Upper lobe of right lung (tissue), 1 donor: ENCODE measurements around the gene CNGB1. TPM values are rescaled to one million over a fixed set of nuclear protein-coding genes. Genes with fewer than 3 reads are reported as not detected.

Experiments used
- ATAC-seq: fragments of 200-7000 bp; cut with Tn5 transposase; one replicate; pipeline ENCODE4 v1.9.1; 2020; ENCODE audit warnings: mild to moderate bottlenecking, moderate library complexity
- DNase-seq: peaks from one replicate; pipeline ENCODE4 v3.0.0-alpha.2; 2020
- H3K27ac ChIP-seq: fragments of 200-600 bp; one replicate; pipeline ENCODE4 v1.8.0; 2022
- H3K27me3 ChIP-seq: fragments of 200-600 bp; one replicate; pipeline ENCODE4 v1.8.0; 2022; ENCODE audit warnings: mild to moderate bottlenecking
- H3K36me3 ChIP-seq: fragments of 200-600 bp; one replicate; pipeline ENCODE4 v1.8.0; 2022
- H3K4me1 ChIP-seq: fragments of 200-600 bp; one replicate; pipeline ENCODE4 v1.8.0; 2022
- H3K4me3 ChIP-seq: fragments of 200-600 bp; one replicate; pipeline ENCODE4 v1.8.0; 2022; ENCODE audit warnings: mild to moderate bottlenecking
- H3K9me3 ChIP-seq: fragments of 200-600 bp; one replicate; pipeline ENCODE4 v1.8.0; 2022
- CTCF ChIP-seq: fragments of 200-600 bp; IDR thresholded peaks from one replicate; pipeline ENCODE4 v1.8.0; 2022; ENCODE audit warnings: antibody characterized with exemption
- intact Hi-C: fragments of 100-400 bp; cut with DNase I; formaldehyde crosslinking; loops from one replicate; pipeline ENCODE4 v1.11.0; 2022
- total RNA-seq: library from RNA; stranded (reverse); fragmentation: NEBNext Ultra II Directional; extraction: Animal tissue kit (Norgen Biotek cat#: 25700); gene quantifications from one replicate; pipeline ENCODE4 v1.2.1, GENCODE V29; 2021
- donor health status: DM: no; HTN: yes; CAD: no; lungs with severe emphysema.

The CNGB1 gene
- total RNA-seq, 1 donor from 2014 or later, result not detected

GRCh38 chr16:57867000-57867561 lies 103.8 kb downstream of the CNGB1 start:
- Histone ChIP-seq H3K36me3 (no peaks in the 10 kb centered on the region), H3K27me3 (no peaks in the 10 kb centered on the region), H3K9me3 (no peaks in the 10 kb centered on the region), H3K27ac (no peak overlapping the region), H3K4me3 (no peak overlapping the region), H3K4me1 (no peaks in the 10 kb centered on the region)
- DNase-seq (no peak), ATAC-seq (no peak)
- intact Hi-C loops, result no loop called here
- no peak for TF ChIP-seq CTCF

GRCh38 chr16:57866529-57866918 lies 104.4 kb downstream of the CNGB1 start:
- Histone ChIP-seq H3K9me3 (no peaks in the 10 kb centered on the region), H3K36me3 (no peaks in the 10 kb centered on the region), H3K27me3 (no peaks in the 10 kb centered on the region), H3K4me3 (no peak overlapping the region), H3K27ac (no peak overlapping the region), H3K4me1 (no peaks in the 10 kb centered on the region)
- DNase-seq (no peak), ATAC-seq (no peak)
- intact Hi-C loops, result no loop called here
- TF ChIP-seq CTCF, result no peak

GRCh38 chr16:57865746-57866528 lies 105.0 kb downstream of the CNGB1 start:
- no peak for TF ChIP-seq CTCF
- no peaks in the 10 kb centered on the region for H3K4me1 ChIP-seq
- no peaks in the 10 kb centered on the region for H3K27me3 ChIP-seq
- no peak overlapping the region for H3K4me3 ChIP-seq
- no peaks in the 10 kb centered on the region for H3K36me3 ChIP-seq
- DNase-seq, result no peak
- intact Hi-C loops, result no loop called here
- no peaks in the 10 kb centered on the region for H3K9me3 ChIP-seq
- H3K27ac ChIP-seq, result no peak overlapping the region
- ATAC-seq, result no peak

GRCh38 chr16:57863434-57864160 lies 107.3 kb downstream of the CNGB1 start:
- no peaks in the 10 kb centered on the region for H3K9me3 ChIP-seq
- TF ChIP-seq CTCF, result peak; percentile 60
- H3K4me3 ChIP-seq, result no peak overlapping the region
- DNase-seq (peak; percentile 71), ATAC-seq (peak; percentile 95)
- H3K4me1 ChIP-seq, result no peaks in the 10 kb centered on the region
- H3K36me3 ChIP-seq, result no peaks in the 10 kb centered on the region
- H3K27ac ChIP-seq, result no peak overlapping the region
- H3K27me3 ChIP-seq, result no peaks in the 10 kb centered on the region
- intact Hi-C loops, result loop anchor here (5.0 kb wide), 1 partner anchor 106 kb away; no protein-coding TSS in a partner anchor

GRCh38 chr16:57862698-57863433 lies 108.1 kb downstream of the CNGB1 start:
- no peak overlapping the region for H3K27ac ChIP-seq
- no peaks in the 10 kb centered on the region for H3K27me3 ChIP-seq
- H3K4me1 ChIP-seq, result no peaks in the 10 kb centered on the region
- H3K36me3 ChIP-seq, result no peaks in the 10 kb centered on the region
- no peak for TF ChIP-seq CTCF
- intact Hi-C loops, result loop anchor here (5.0 kb wide), 1 partner anchor 106 kb away; no protein-coding TSS in a partner anchor
- no peak for DNase-seq
- ATAC-seq, result no peak
- H3K9me3 ChIP-seq, result no peaks in the 10 kb centered on the region
- no peak overlapping the region for H3K4me3 ChIP-seq
